K562 (cell line): ENCODE results near the gene SDSL. TPM values are rescaled to one million over a fixed set of nuclear protein-coding genes. Genes with fewer than 3 reads are reported as not detected.

Experiments
- CCNT2 ChIP-seq: IDR thresholded peaks from 2 replicates; pipeline ENCODE4 v1.6.1; 2011; ENCODE audit warnings: borderline replicate concordance, low read depth, mild to moderate bottlenecking, moderate library complexity, mixed read lengths, low read length; ENCODE audit not compliant: insufficient read length; ENCODE audit errors: extremely low read depth
- CREB3 ChIP-seq: fragments of 450-650 bp; conservative IDR thresholded peaks from 2 replicates; pipeline ENCODE4 v1.6.1; 2016; ENCODE audit warnings: missing genetic modification characterization, low read depth, mild to moderate bottlenecking, missing compliant biosample characterization, moderate library complexity
- ELF2 ChIP-seq: fragments of 250-450 bp; sonication (Bioruptor Pico); IDR thresholded peaks from 2 replicates; pipeline ENCODE4 v1.5.0; 2021; ENCODE audit warnings: mild to moderate bottlenecking
- HMBOX1 ChIP-seq: sonication (generic); IDR thresholded peaks from 2 replicates; pipeline ENCODE4 v1.6.1; 2016
- NFIX ChIP-seq: fragments of 250-450 bp; sonication (Bioruptor Pico); IDR thresholded peaks from 2 replicates; pipeline ENCODE4 v1.4.0; 2020; ENCODE audit warnings: low read depth, mild to moderate bottlenecking, moderate library complexity
- PATZ1 ChIP-seq: fragments of 250-450 bp; sonication (Bioruptor Pico); IDR thresholded peaks from 2 replicates; pipeline ENCODE4 v1.5.0; 2020; ENCODE audit warnings: mild to moderate bottlenecking, borderline replicate concordance
- PHB ChIP-seq: fragments of 250-450 bp; sonication (Bioruptor Pico); IDR thresholded peaks from 2 replicates; pipeline ENCODE4 v1.5.0; 2021
- POLR2B ChIP-seq: fragments of 450-650 bp; IDR thresholded peaks from 2 replicates; pipeline ENCODE4 v1.6.1; 2018; ENCODE audit warnings: low read depth; ENCODE audit not compliant: partially characterized antibody
- SMARCE1 ChIP-seq: fragments of 450-650 bp; IDR thresholded peaks from 2 replicates; pipeline ENCODE4 v1.7.1; 2016; ENCODE audit warnings: mild to moderate bottlenecking
- STAT6 ChIP-seq: sonication (generic); formaldehyde crosslinking; IDR thresholded peaks from 2 replicates; pipeline ENCODE4 v1.8.1; 2023; ENCODE audit warnings: mild to moderate bottlenecking, missing genetic modification reagents
- TARDBP ChIP-seq: fragments of 450-650 bp; IDR thresholded peaks from 2 replicates; pipeline ENCODE4 v1.6.1; 2016
- ZBTB11 ChIP-seq, 3 experiments: fragments of 200-800 bp in 1 of 3; fragments of 250-450 bp in 1 of 3; fragments of 450-650 bp in 1 of 3; sonication (Bioruptor Pico) in 1 of 3; sonication (Bioruptor generic) in 1 of 3; formaldehyde crosslinking in 1 of 3; IDR thresholded peaks; 2 replicates each; pipeline versions ENCODE4 v1.6.1 to v1.8.0; 2016 to 2022; ENCODE audit warnings: mild to moderate bottlenecking in 2 of 3, missing genetic modification characterization in 2 of 3, missing compliant biosample characterization in 1 of 3, moderate library complexity in 1 of 3
- ZBTB2 ChIP-seq: fragments of 450-650 bp; IDR thresholded peaks from 2 replicates; pipeline ENCODE4 v1.6.1; 2016; ENCODE audit warnings: antibody characterized with exemption
- ZFP1 ChIP-seq: fragments of 450-650 bp; formaldehyde crosslinking; IDR thresholded peaks from 2 replicates; pipeline ENCODE4 v1.4.0; 2020; ENCODE audit warnings: mild to moderate bottlenecking, mixed read lengths
- polyA plus RNA-seq, 8 experiments: library from polyadenylated mRNA; depleted of rRNA in 4 of 8; stranded (reverse) in 5 of 8; unstranded in 3 of 8; fragments of >200 nt; fragmentation: Nextera tagmentation in 2 of 8; fragmentation: Illumina TruSeq in 1 of 8; extraction: Ambion mirVana in 2 of 8; extraction: Trizol in 1 of 8; gene quantifications; 2 replicates each; pipeline versions ENCODE4 v1.2.1 to v1.2.3, GENCODE V29; 2011 to 2014; ENCODE audit warnings: inconsistent platforms in 1 of 8, missing spikeins in 1 of 8
- total RNA-seq, 7 experiments: library from RNA; depleted of rRNA in 6 of 7; stranded (reverse); fragments of >200 nt in 6 of 7; fragmentation: Illumina TruSeq in 2 of 7; extraction: Trizol in 2 of 7; gene quantifications; 2 replicates each; pipeline versions ENCODE4 v1.2.1 to v1.2.3, GENCODE V29; 2011 to 2021; ENCODE audit warnings: low replicate concordance in 1 of 7

Gene SDSL
- total and polyA plus RNA-seq, 9 of the 15 experiments (the other 6 are each of a cell fraction or from before 2014, with no cell fraction given) = 0.31 to 11.0 (median 7.4) TPM

GRCh38 chr12:113422030-113422885 lies at the start of gene SDSL (continued):
- TF ChIP-seq NFIX = no peak
- peak; percentile 83 for TF ChIP-seq SMARCE1
- TF ChIP-seq POLR2B = peak; percentile 85
- no peak for TF ChIP-seq PATZ1 (CRISPR knock-in tag)
- no peak for TF ChIP-seq TARDBP
- TF ChIP-seq PHB (CRISPR knock-in tag) = no peak
- TF ChIP-seq ZBTB2 = no peak
- peak in 1 of 3 experiments; percentile 86; a peak in 2 of 6 replicates for TF ChIP-seq ZBTB11 (CRISPR knock-in tag; IDR thresholded peaks at IDR 0.05)
- TF ChIP-seq CREB3 (tag) = no peak
- TF ChIP-seq ZFP1 (CRISPR knock-in tag) = no peak
- 0 out of 2 replicates have a peak, but pooled peaks have one; percentile 26 for TF ChIP-seq HMBOX1
- TF ChIP-seq ELF2 (CRISPR knock-in tag) = peak; percentile 79
- no peak for TF ChIP-seq STAT6 (CRISPR knock-in tag)
- TF ChIP-seq CCNT2 = no peak
